Common myeloid progenitor, CD34-positive (primary cell): ENCODE data around the gene C17orf67.

Experiments used
- CTCF ChIA-PET: fragments of 350-600 bp; sonication (Branson Sonifier 250); formaldehyde crosslinking; loops from one replicate; lab custom pipeline; 2021; ENCODE audit warnings: antibody characterized with exemption; lab: Charles Lee
- POLR2A ChIA-PET: fragments of 350-600 bp; sonication (Branson Sonifier 250); formaldehyde crosslinking; loops from one replicate; lab custom pipeline; 2021; ENCODE audit warnings: antibody characterized with exemption; lab: Charles Lee
- DNase-seq, 3 donors: peaks; one replicate each; pipeline versions ENCODE4 v3.0.0 to v3.0.0-alpha.2; 2013
- H3K27ac ChIP-seq, 2 experiments: 1 replicate in 1 of 2; 2 replicates in 1 of 2; pipeline ENCODE4 v1.7.0; 2013; ENCODE audit warnings: inconsistent platforms in 2 of 2, low read length in 2 of 2, mild to moderate bottlenecking in 2 of 2, low read depth in 1 of 2, moderate library complexity in 1 of 2; ENCODE audit not compliant: severe bottlenecking in 2 of 2, insufficient read depth in 1 of 2, poor library complexity in 1 of 2
- H3K27me3 ChIP-seq, 5 experiments: replicated peaks in 2 of 5; 1 replicate in 3 of 5; 2 replicates in 2 of 5; pipeline versions ENCODE4 v1.6.1 to v1.7.0; 2013; ENCODE audit warnings: low read length in 4 of 5, mild to moderate bottlenecking in 2 of 5, moderate library complexity in 2 of 5, inconsistent platforms in 1 of 5; ENCODE audit not compliant: insufficient read depth in 5 of 5, control insufficient read depth in 4 of 5
- H3K36me3 ChIP-seq, 4 experiments: 1 replicate in 2 of 4; 2 replicates in 2 of 4; pipeline versions ENCODE4 v1.6.1 to v1.7.0; 2013; ENCODE audit warnings: low read length in 3 of 4, control low read depth in 1 of 4, mild to moderate bottlenecking in 1 of 4; ENCODE audit not compliant: control insufficient read depth in 4 of 4, insufficient read depth in 4 of 4
- H3K4me1 ChIP-seq, 4 experiments: 1 replicate in 3 of 4; 2 replicates in 1 of 4; pipeline versions ENCODE4 v1.6.1 to v1.7.1; 2013; ENCODE audit warnings: low read length in 3 of 4, mild to moderate bottlenecking in 3 of 4, control low read depth in 1 of 4, inconsistent platforms in 1 of 4, moderate library complexity in 1 of 4; ENCODE audit not compliant: control insufficient read depth in 4 of 4, insufficient read depth in 4 of 4; ENCODE audit errors: control extremely low read depth in 1 of 4
- H3K4me3 ChIP-seq, 7 experiments: 1 replicate in 4 of 7; 2 replicates in 3 of 7; pipeline versions ENCODE4 v1.5.1 to v1.7.0; 2013; ENCODE audit warnings: mild to moderate bottlenecking in 7 of 7, low read length in 6 of 7, moderate library complexity in 6 of 7, inconsistent platforms in 2 of 7, low read depth in 2 of 7, control low read depth in 1 of 7; ENCODE audit not compliant: insufficient read depth in 4 of 7, control insufficient read depth in 1 of 7; ENCODE audit errors: extremely low read depth in 1 of 7
- H3K9me3 ChIP-seq, 5 experiments: 1 replicate in 4 of 5; 2 replicates in 1 of 5; pipeline versions ENCODE4 v1.6.1 to v1.7.1; 2013; ENCODE audit warnings: low read length in 4 of 5, mild to moderate bottlenecking in 2 of 5, inconsistent platforms in 1 of 5, low read depth in 1 of 5, moderate library complexity in 1 of 5; ENCODE audit not compliant: control insufficient read depth in 4 of 5, insufficient read depth in 2 of 5; ENCODE audit errors: control extremely low read depth in 1 of 5
- WGBS: methylation state at CpG from one replicate; pipeline ENCODE4 v1.1.5; 2013; ENCODE audit not compliant: insufficient coverage; 5-methylcytosine and 5-hydroxymethylcytosine counted together

Gene C17orf67

GRCh38 chr17:56870081-56870651 is 36.4 kb upstream of the C17orf67 start:
- Histone ChIP-seq H3K27ac (no peak overlapping the region), H3K36me3 (peaks cover 0 to 16% (median 4%) of the 10 kb centered on the region in 4 experiments), H3K27me3 (no peaks in the 10 kb centered on the region), H3K9me3 (no peaks in the 10 kb centered on the region), H3K4me1 (no peaks in the 10 kb centered on the region), H3K4me3 (no peak overlapping the region)
- ChIA-PET CTCF (no interaction called here), POLR2A (no interaction called here)
- peak in 2 of 3 donors; percentile 13 to 24 for DNase-seq
- WGBS = 100% methylated on average over 3 of the region's 4 CpGs

- WGBS = 94% methylated on average over 2 of the region's 3 CpGs
- H3K36me3 ChIP-seq = peaks cover 0 to 21% (median 11%) of the 10 kb centered on the region in 4 experiments
- H3K4me1 ChIP-seq = no peaks in the 10 kb centered on the region
- H3K27me3 ChIP-seq = no peaks in the 10 kb centered on the region
- no peak overlapping the region for H3K4me3 ChIP-seq
- ChIA-PET CTCF (no interaction called here), POLR2A (no interaction called here)
- no peaks in the 10 kb centered on the region for H3K9me3 ChIP-seq
- DNase-seq = no peak
- H3K27ac ChIP-seq = no peak overlapping the region
Observed at GRCh38 chr17:56868716-56869115, 35.0 kb upstream of the C17orf67 start.

DNA sequence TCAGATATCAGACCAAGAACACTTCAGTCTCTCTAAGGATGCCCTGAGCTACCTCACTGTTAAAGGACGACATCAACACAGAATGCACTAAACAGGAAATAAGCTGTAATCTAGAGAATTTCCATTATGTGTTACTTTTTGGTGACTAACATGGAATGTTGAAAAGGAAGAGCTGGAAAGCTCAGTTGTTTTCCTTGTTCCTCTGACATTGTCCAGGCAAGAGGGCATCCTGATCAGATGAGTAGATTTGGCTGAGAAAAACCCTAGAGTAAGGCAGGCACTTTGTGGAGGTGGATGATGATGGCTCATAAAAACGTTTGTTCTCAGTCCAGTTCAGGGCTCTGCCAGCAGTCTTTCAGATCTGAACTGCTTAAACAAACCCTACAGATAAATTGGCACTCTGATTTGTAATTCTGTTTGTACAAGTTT is 34.2 kb upstream of the C17orf67 start:
- no peaks in the 10 kb centered on the region for H3K9me3 ChIP-seq
- H3K36me3 ChIP-seq = peaks cover 0 to 26% (median 12%) of the 10 kb centered on the region in 4 experiments
- no peak overlapping the region for H3K27ac ChIP-seq
- ChIA-PET CTCF (no interaction called here), POLR2A (no interaction called here)
- H3K4me3 ChIP-seq = no peak overlapping the region
- no peaks in the 10 kb centered on the region for H3K4me1 ChIP-seq
- no peak for DNase-seq
- no peaks in the 10 kb centered on the region for H3K27me3 ChIP-seq
- WGBS = 63% methylated on average over 1 of the region's 2 CpGs

DNA sequence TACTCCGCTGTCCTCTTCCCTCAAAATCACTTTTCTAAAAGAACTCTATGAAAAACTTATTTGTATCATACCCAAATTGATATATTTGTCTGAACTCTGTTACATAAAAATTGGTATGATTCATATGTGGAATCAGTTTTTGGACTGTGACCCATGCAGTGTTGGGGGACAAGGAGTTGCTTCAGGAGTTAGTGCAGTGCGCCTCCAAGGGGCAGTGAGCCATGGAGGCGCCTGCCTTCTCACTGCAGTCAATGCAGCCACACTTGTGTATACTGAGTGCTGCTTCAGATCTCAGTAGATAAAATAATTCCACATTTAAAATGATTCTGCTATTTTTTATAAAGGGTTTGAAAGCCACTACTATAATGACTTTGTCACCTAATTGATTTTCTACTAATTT is 32.8 kb upstream of the C17orf67 start:
- CTCF ChIA-PET = interaction anchor here (1.8 kb wide), 1 partner anchor 46 kb away, joined by 4 read pairs; no protein-coding TSS in a partner anchor

GRCh38 chr17:56866076-56866475 is 32.4 kb upstream of the C17orf67 start:
- CTCF ChIA-PET = interaction anchor here (1.8 kb wide), 1 partner anchor 46 kb away, joined by 4 read pairs; no protein-coding TSS in a partner anchor
- no peak overlapping the region for H3K4me3 ChIP-seq
- no peaks in the 10 kb centered on the region for H3K9me3 ChIP-seq
- peaks cover 12 to 44% (median 22%) of the 10 kb centered on the region in 4 experiments for H3K36me3 ChIP-seq
- H3K4me1 ChIP-seq = no peaks in the 10 kb centered on the region
- WGBS = 100% methylated on average over 4 of the region's 5 CpGs
- POLR2A ChIA-PET = no interaction called here
- H3K27ac ChIP-seq = no peak overlapping the region
- DNase-seq = no peak
- H3K27me3 ChIP-seq = no peaks in the 10 kb centered on the region

More for the DNA sequence above, 32.8 kb upstream of the C17orf67 start:
- H3K4me1 ChIP-seq = no peaks in the 10 kb centered on the region
- no peak overlapping the region for H3K27ac ChIP-seq
- 100% methylated on average over 1 of the region's 3 CpGs for WGBS
- no peak overlapping the region for H3K4me3 ChIP-seq
- DNase-seq = peak; percentile 23 to 51 (median 46)
- no peaks in the 10 kb centered on the region for H3K9me3 ChIP-seq
- POLR2A ChIA-PET = no interaction called here
- peaks cover 10 to 40% (median 20%) of the 10 kb centered on the region in 4 experiments for H3K36me3 ChIP-seq
- no peaks in the 10 kb centered on the region for H3K27me3 ChIP-seq

DNA sequence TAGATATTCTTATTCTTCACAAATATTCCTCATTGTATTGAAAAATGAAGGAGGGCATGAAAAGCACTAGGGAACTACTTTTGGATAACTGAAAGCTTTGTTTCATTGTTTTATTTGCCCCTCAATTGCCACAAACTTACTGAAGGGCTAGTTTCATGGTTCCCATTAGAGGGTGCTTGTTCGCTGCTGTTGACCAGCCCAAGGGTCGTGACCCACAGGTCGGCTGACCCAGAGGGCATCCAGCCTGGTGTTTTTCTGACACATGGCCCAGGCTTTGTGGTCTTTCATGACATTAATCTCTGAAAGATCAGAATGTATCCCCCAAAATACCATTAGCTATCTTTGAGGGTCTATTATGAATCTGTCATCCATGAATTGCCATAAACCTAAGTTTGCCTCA is 30.3 kb upstream of the C17orf67 start:
- ChIA-PET CTCF (interaction anchor here (0.7 to 1.1 kb wide), 3 partner anchors 31 to 351 kb away, joined by 3 to 4 read pairs (median 3); no protein-coding TSS in a partner anchor), POLR2A (no interaction called here)
- H3K27ac ChIP-seq = no peak overlapping the region
- H3K9me3 ChIP-seq = no peaks in the 10 kb centered on the region
- H3K27me3 ChIP-seq = no peaks in the 10 kb centered on the region
- H3K4me1 ChIP-seq = no peaks in the 10 kb centered on the region
- 67% methylated on average over 3 of the region's 3 CpGs for WGBS
- H3K4me3 ChIP-seq = no peak overlapping the region
- DNase-seq = no peak
- H3K36me3 ChIP-seq = peaks cover 15 to 55% (median 29%) of the 10 kb centered on the region in 4 experiments

DNA sequence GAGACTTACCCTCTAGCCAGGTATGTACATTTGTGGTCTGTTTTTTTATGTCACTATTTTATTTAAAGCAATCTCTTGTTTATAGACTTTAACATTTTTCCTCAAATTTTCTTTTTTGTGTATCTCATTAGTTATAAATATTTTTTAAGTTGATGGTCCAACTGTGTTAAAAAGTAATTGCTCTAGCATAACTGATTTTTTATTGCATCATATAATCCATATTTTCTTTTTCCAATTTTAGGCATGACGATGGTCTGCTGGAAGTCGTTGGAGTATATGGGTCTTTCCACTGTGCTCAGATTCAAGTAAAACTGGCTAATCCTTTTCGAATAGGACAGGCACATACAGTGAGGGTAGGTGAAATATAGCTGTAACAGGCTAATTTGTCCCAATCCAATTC is 28.2 kb upstream of the C17orf67 start:
- 100% methylated on average over 2 of the region's 3 CpGs for WGBS
- H3K9me3 ChIP-seq = no peaks in the 10 kb centered on the region
- ChIA-PET CTCF (interaction anchor here (1.3 to 1.5 kb wide), 2 partner anchors 9 to 45 kb away, joined by 4 read pairs; no protein-coding TSS in a partner anchor), POLR2A (no interaction called here)
- H3K36me3 ChIP-seq = peaks cover 13 to 54% (median 32%) of the 10 kb centered on the region in 4 experiments
- no peaks in the 10 kb centered on the region for H3K27me3 ChIP-seq
- DNase-seq = no peak
- H3K4me3 ChIP-seq = no peak overlapping the region
- H3K27ac ChIP-seq = no peak overlapping the region
- H3K4me1 ChIP-seq = no peaks in the 10 kb centered on the region
